GM18508 (cell line): ENCODE data around the gene CEP85.

Experiments used
- ATAC-seq: cut with Tn5 transposase; IDR thresholded peaks from one replicate; pipeline ENCODE4 v1.9.1; 2021; ENCODE audit warnings: moderate number of reproducible peaks; ENCODE audit not compliant: insufficient read depth, unreplicated experiment

CEP85 gene

GRCh38 chr1:26275580-26276431, 41.8 kb downstream of the CEP85 start:
- ATAC-seq, result no peak

- ATAC-seq, result no peak
Measured at GRCh38 chr1:26276432-26276838, 42.4 kb downstream of the CEP85 start.

GRCh38 chr1:26277261-26277661, 43.3 kb downstream of the CEP85 start:
- ATAC-seq, result no peak

GRCh38 chr1:26277719-26278118, 43.7 kb downstream of the CEP85 start:
- no peak for ATAC-seq

- ATAC-seq, result no peak
Measured at GRCh38 chr1:26278303-26278702, 44.3 kb downstream of the CEP85 start.

- ATAC-seq, result no peak
Measured at GRCh38 chr1:26278724-26279455, 44.9 kb downstream of the CEP85 start.

GRCh38 chr1:26279456-26280332, 45.7 kb downstream of the CEP85 start, which contains the start of gene SH3BGRL3:
Gene SH3BGRL3, plus strand, starts transcription at chr1:26280086. Its CDS starts 70 bp downstream, at chr1:26280156.
- ATAC-seq, result no peak

- ATAC-seq, result no peak
Measured at GRCh38 chr1:26280333-26281042, 46.5 kb downstream of the CEP85 start.

GRCh38 chr1:26281091-26281958, 47.3 kb downstream of the CEP85 start:
- ATAC-seq, result no peak

GRCh38 chr1:26281971-26282370, 48.0 kb downstream of the CEP85 start:
- ATAC-seq, result no peak

- ATAC-seq, result no peak
Measured at GRCh38 chr1:26282401-26282918, 48.5 kb downstream of the CEP85 start.

GRCh38 chr1:26283279-26283853, 49.4 kb downstream of the CEP85 start:
- ATAC-seq, result no peak

GRCh38 chr1:26283871-26284596, 50.0 kb downstream of the CEP85 start:
- ATAC-seq, result no peak

- ATAC-seq, result no peak
Measured at GRCh38 chr1:26284597-26285347, 50.8 kb downstream of the CEP85 start.

GRCh38 chr1:26285366-26286063, 51.5 kb downstream of the CEP85 start:
- ATAC-seq, result no peak

- ATAC-seq, result no peak
Measured at GRCh38 chr1:26286064-26286416, 52.0 kb downstream of the CEP85 start.
